Spinal cord (tissue), 4 donors: Measurements from ENCODE around the gene METTL18. TPM values are rescaled to one million over a fixed set of nuclear protein-coding genes. Genes with fewer than 3 reads are reported as not detected.

Experiments used
- polyA plus RNA-seq, 2 donors: library from polyadenylated mRNA; unstranded; fragments of 120-200 nt; gene quantifications; one replicate each; pipeline ENCODE4 v1.2.1, GENCODE V29; 2013; ENCODE audit not compliant: insufficient read length in 2 of 2
- total RNA-seq, 2 donors: library from RNA; depleted of rRNA in 1 of 2; stranded (reverse); fragments of 120-200 nt in 1 of 2; fragments of >200 nt in 1 of 2; gene quantifications; one replicate each; pipeline versions ENCODE4 v1.2.3 to v1.2.4, GENCODE V29; 2013 to 2014

METTL18 gene
- total and polyA plus RNA-seq, 4 donors = 9.1 to 16.2 (median 11.3) TPM

Other genes with a start within 250 kb of the METTL18 start
- 1 to 10 TPM; 1.5 to 8.4 TPM for gene F5, start 208.4 kb downstream of the METTL18 start, total RNA-seq
- 1 to 10 TPM; 2.6 to 6.1 TPM for gene F5, start 208.4 kb downstream of the METTL18 start, polyA plus RNA-seq
- 1 to 10 TPM; 1.1 to 6.4 TPM for gene SELP, start 164.8 kb downstream of the METTL18 start, total RNA-seq
- gene SELP, start 164.8 kb downstream of the METTL18 start, polyA plus RNA-seq = 1 to 10 TPM in 1 of 2 donors, under 1 TPM in 1; 0.11 to 1.0 TPM
- gene SELL, start 83.3 kb downstream of the METTL18 start, total RNA-seq = 10 to 100 TPM in 1 of 2 donors, 1 to 10 TPM in 1; 5.1 to 15.9 TPM
- gene SELL, start 83.3 kb downstream of the METTL18 start, polyA plus RNA-seq = 10 to 100 TPM in 1 of 2 donors, 1 to 10 TPM in 1; 3.7 to 10.1 TPM
- 1 to 10 TPM; 7.1 to 7.8 TPM for gene SELE, start 60.8 kb downstream of the METTL18 start, total RNA-seq
- 1 to 10 TPM in 1 of 2 donors, under 1 TPM in 1; 0.14 to 1.0 TPM for gene SELE, start 60.8 kb downstream of the METTL18 start, polyA plus RNA-seq
- 10 to 100 TPM; 11.6 to 15.4 TPM for gene SCYL3, start 99.0 kb upstream of the METTL18 start, total RNA-seq
- 10 to 100 TPM; 11.4 to 11.7 TPM for gene SCYL3, start 99.0 kb upstream of the METTL18 start, polyA plus RNA-seq